ENCODE measurements around the gene SNF8. TPM values are rescaled to one million over a fixed set of nuclear protein-coding genes. Genes with fewer than 3 reads are reported as not detected.

The SNF8 gene
- total RNA-seq, 1 donor: 89.5 TPM

DNA sequence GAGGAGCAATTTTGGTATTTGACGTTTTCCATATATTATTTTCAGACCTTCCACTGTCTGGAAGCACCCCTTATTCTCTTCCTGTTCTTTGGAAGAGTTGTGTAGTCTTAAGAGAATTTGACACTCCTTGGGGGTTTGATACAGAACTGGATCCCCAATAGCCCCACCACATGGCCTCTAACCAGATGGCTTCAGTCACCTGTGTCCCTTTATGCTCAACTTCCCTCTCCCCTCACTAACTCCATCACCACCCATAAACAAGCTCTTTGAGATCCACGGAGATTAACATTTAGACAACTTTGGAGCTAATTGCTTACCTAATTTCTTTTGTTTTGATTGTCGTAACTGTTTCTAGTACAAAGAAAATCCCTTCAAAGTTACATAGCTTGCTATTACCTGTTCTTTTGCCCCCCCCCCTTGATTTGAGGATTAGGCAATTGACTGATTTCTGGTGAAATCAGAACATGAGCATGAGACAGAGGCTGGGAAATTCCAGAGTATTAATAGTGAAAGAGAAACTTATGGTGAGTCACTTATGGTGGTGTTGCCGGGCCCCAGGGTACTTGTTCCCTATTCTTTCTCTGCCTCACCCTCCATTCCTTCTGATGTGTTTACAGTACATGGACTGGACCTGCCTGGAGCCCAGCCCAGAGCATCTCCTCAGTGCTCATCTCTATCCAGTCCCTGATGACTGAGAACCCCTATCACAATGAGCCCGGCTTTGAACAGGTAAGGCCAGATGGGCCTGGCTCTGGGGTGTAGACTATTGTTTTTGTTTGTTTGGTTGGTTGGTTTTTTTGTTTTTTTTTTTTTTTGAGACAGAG is 29.0 kb downstream of the SNF8 start:
- no peak for TF ChIP-seq CTCF (IDR thresholded peaks at IDR 0.05; ENCODE audit: insufficient read depth, low read length)
- peak; percentile 84 for DNase-seq (ENCODE audit: low read depth)
- peak overlapping the region; percentile 40 for H3K4me3 ChIP-seq (ENCODE audit: low read depth, low read length)

GRCh38 chr17:48912476-48912875 is 32.2 kb downstream of the SNF8 start:
- DNase-seq (ENCODE audit: low read depth): no peak
- no peak overlapping the region for H3K4me3 ChIP-seq (ENCODE audit: low read depth, low read length)
- no peak for TF ChIP-seq CTCF (IDR thresholded peaks at IDR 0.05; ENCODE audit: insufficient read depth, low read length)

GRCh38 chr17:48910370-48910769 is 34.3 kb downstream of the SNF8 start:
- no peak for TF ChIP-seq CTCF (IDR thresholded peaks at IDR 0.05; ENCODE audit: insufficient read depth, low read length)
- no peak for DNase-seq (ENCODE audit: low read depth)
- peak overlapping the region; percentile 86 for H3K4me3 ChIP-seq (ENCODE audit: low read depth, low read length)

- no peak for TF ChIP-seq CTCF (IDR thresholded peaks at IDR 0.05; ENCODE audit: insufficient read depth, low read length)
- DNase-seq (ENCODE audit: low read depth): no peak
- H3K4me3 ChIP-seq (ENCODE audit: low read depth, low read length): peak overlapping the region; percentile 86
These were observed 34.9 kb downstream of the SNF8 start for GRCh38 chr17:48909783-48910182.

- H3K4me3 ChIP-seq (ENCODE audit: low read depth, low read length): peak overlapping the region; percentile 86
- no peak for TF ChIP-seq CTCF (IDR thresholded peaks at IDR 0.05; ENCODE audit: insufficient read depth, low read length)
- peak; percentile 78 for DNase-seq (ENCODE audit: low read depth)
These were observed 35.7 kb downstream of the SNF8 start for GRCh38 chr17:48908853-48909394.

GRCh38 chr17:48908047-48908843 is 36.4 kb downstream of the SNF8 start, which contains the start of gene UBE2Z:
UBE2Z (plus strand) TSS chr17:48908407; CDS start chr17:48908504, 97 bp downstream.
- peak; percentile 95 for DNase-seq (ENCODE audit: low read depth)
- no peak for TF ChIP-seq CTCF (IDR thresholded peaks at IDR 0.05; ENCODE audit: insufficient read depth, low read length)
- H3K4me3 ChIP-seq (ENCODE audit: low read depth, low read length): peak within 1 kb of the TSS; percentile 86

All from fibroblast of the aortic adventitia (primary cell).